SKM-1 treated with dmso at 0.1 percent for 144 hours (cell line): Measurements from ENCODE around the gene RABGGTB.
A peak's percentile ranks its signal among the peaks of the same experiment; 100 is the strongest.
"Not testable (repeated sequence)": the region's sequence is repeated elsewhere in the genome, so short reads cannot be mapped to it uniquely, and the experiment has no call there.

Experiments used
- DNase-seq: peaks from one replicate; lab custom pipeline; 2025; ENCODE audit not compliant: unreplicated experiment; lab: John Stamatoyannopoulos, UW

The RABGGTB gene

GRCh38 chr1:75794382-75794781, 8.3 kb downstream of the RABGGTB start:
- DNase-seq, result no peak

GRCh38 chr1:75795703-75796193, 9.7 kb downstream of the RABGGTB start:
- no peak for DNase-seq

DNA sequence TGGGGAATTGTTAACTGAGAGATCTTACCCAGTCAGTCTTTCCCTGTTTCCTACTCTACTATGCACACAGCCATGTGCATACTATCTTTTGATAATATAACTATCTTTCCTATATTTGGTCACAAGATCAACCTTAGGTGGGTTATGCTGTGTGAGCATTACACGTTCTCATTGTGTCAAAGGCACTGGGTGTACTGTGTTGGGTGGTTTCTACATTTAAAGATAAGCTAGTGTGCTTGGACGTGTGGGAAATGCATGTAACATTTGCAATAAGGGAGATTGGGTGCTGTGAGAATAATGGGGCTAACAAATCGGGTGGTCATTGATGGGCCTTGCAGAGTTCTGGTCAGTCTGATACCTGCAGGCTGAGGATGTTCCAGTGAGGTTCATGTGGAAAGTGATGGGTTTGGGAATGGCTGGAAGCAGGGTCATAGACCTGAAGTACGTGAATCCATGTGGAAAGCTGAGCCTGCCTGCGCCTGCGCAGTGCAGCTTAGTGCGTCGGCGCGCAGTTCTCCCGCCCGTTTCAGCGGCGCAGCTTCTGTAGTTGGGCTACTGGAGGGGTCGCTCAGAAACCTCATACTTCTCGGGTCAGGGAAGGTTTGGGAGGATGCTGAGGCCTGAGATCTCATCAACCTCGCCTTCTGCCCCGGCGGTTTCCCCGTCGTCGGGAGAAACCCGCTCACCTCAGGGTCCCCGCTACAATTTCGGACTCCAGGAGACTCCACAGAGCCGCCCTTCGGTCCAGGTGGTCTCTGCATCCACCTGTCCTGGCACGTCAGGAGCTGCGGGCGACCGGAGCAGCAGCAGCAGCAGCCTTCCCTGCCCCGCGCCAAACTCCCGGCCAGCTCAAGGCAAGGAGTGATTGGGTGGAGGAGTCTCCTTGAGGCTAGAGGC, 10.6 kb downstream of the RABGGTB start, which contains the start of gene MSH4:
Gene MSH4 (plus strand): TSS at position 507 of the 897 bp plus-strand sequence. CDS start 104 bp downstream, at position 611.
- DNase-seq, result no peak

DNA sequence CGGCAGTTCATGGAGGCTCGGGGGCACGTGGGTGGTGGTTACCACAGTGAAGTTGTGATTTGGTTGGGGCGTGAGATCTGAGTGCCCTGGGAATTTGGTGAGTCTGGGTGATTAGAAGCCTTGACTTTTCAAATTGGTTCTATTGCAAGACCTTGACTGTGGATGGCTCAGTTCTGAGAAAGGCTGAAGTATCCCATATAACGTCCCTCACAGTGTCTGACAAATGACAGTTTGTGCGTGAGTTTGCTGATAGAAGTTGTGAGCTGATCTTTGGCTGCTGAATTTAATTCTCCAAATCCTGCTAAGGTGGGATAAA, 11.2 kb downstream of the RABGGTB start:
- DNase-seq, result no peak

GRCh38 chr1:75797606-75798216, 11.7 kb downstream of the RABGGTB start:
- no peak for DNase-seq

- DNase-seq, result not testable (repeated sequence)
Observed at GRCh38 chr1:75801480-75801879, 15.4 kb downstream of the RABGGTB start.

- no peak for DNase-seq
Observed at GRCh38 chr1:75808921-75809320, 22.9 kb downstream of the RABGGTB start.

DNA sequence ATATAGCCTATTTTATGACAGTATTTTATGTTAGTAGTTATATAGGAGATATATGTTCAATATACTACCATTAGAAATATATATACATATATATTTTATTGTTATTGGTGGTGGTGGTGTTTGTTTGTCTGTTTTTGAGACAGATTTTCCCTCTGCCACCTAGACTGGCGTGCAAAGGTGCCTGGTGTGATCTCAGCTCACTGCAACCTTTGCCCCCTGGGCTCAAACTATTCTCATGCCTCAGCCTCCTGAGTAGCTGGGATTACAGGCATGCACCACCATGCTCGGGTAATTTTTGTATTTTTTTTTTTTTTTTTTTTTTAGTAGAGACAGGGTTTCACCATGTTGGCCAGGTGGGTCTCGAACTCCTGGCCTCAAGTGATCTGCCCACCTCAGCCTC, 24.1 kb downstream of the RABGGTB start:
- DNase-seq, result not testable (repeated sequence)

DNA sequence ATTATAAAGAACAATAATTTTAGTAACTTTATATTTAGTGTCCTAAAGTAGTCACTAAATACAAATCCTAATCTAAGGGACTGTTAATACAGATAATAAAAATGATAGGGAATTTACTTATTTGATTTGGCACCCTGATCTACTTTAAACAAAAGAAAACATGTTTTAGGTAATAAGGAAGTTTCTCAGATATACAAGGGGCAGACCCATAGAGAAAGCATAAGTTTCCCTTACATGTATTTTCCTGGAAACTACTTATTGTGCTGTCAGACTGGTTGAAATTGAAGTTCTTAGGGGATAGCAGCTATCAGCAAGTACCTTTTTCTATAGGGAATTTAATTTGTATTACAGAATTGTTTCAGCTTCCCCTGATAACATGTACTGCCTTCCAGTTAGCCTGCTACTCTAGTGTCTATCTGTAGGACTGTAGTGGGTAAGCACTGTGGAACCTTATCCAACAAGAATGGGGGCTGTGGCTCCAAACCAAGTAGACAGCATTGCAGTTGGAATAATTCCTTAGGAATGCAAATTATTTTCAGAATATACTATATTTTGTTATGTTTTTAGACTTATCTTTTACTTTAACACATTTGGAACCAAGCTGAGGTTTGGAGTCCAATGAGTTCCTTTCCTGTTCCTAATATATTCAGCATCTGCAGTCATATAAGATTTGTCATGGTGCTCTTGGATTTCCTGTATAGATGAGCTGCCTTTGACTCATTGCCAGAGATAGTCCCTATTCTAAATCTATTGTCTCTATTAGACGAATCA, 25.3 kb downstream of the RABGGTB start:
- no peak for DNase-seq

- DNase-seq, result no peak
Observed at GRCh38 chr1:75812065-75812464, 26.0 kb downstream of the RABGGTB start.

GRCh38 chr1:75823596-75823995, 37.5 kb downstream of the RABGGTB start:
- DNase-seq, result not testable (repeated sequence)

DNA sequence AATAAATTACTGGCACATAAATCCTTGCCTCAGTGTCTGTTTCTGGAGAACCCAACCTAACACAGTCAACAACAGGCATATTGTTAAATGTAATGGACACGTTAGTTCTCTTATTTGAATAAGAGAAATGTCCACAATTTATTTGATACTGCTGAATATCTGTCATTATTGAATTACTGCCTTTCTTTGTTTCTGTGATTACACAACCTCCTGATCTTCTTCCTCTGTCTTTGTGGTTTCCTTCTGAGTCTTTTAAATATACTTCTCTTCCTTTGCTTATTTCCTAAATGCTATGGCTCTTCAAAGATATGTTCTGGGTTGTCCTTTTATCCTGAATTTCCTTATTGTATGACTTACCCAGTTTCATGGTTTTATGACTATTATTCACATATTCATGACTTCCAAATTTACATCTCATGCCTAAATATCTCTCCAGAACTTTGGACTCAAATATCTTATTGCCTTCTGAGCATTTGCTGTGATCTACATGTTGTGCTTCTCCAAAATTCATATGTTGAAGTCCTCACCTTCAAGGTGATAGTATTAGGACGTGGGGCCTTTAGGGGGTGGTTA, 50.6 kb downstream of the RABGGTB start:
- peak; percentile 55 for DNase-seq

DNA sequence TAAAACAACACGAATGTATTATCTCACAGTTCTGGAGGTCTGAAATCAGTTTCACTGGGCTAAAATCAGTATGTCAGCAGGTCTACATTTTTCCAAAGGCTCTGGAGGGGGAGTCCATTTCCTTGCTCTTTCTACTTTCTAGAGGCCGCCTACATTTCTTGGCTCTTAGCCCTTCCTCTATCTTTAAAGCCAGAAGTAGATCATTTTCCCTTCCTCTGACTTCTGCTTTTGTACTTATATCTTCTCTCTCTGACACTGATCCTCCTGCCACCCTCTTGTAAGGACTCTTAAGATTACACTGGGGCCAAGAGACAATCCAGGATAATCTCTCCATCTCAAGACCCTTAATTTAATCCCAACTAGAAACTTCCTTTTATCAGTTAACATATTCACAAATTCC, 52.0 kb downstream of the RABGGTB start:
- DNase-seq, result peak; percentile 72

- DNase-seq, result no peak
Observed at GRCh38 chr1:75841421-75841820, 55.4 kb downstream of the RABGGTB start.
